ENCODE measurements around the gene SLAMF8. TPM values are rescaled to one million over a fixed set of nuclear protein-coding genes. Genes with fewer than 3 reads are reported as not detected.

SLAMF8 gene
- total and polyA plus RNA-seq, 5 donors, result 0.52 to 4.5 (median 2.3) TPM

- WGBS, result 97% methylated on average over 2 of the region's 2 CpGs
- no peaks in the 10 kb centered on the region for H3K9me3 ChIP-seq (ENCODE audit: control insufficient read depth, low read length)
- no peaks in the 10 kb centered on the region for H3K27me3 ChIP-seq (ENCODE audit: control insufficient read depth, insufficient read depth)
- no peak for DNase-seq
- H3K4me1 ChIP-seq (ENCODE audit: control insufficient read depth, insufficient read depth, low read length), result no peaks in the 10 kb centered on the region
- intact Hi-C loops (cut with DNase I), result no loop called here
- no peak overlapping the region for H3K4me3 ChIP-seq (ENCODE audit: low read length)
- H3K27ac ChIP-seq (ENCODE audit: low read length), result no peak overlapping the region
- ATAC-seq, result no peak
Observed at GRCh38 chr1:159832309-159832708, 5.6 kb downstream of the SLAMF8 start.

GRCh38 chr1:159835356-159835755 lies 8.7 kb downstream of the SLAMF8 start:
- DNase-seq (no peak), ATAC-seq (peak in 1 of 2 donors; percentile 29)
- intact Hi-C loops (cut with DNase I), result no loop called here
- Histone ChIP-seq H3K4me1 (ENCODE audit: control insufficient read depth, insufficient read depth, low read length) (no peaks in the 10 kb centered on the region), H3K4me3 (ENCODE audit: low read length) (no peak overlapping the region), H3K27ac (ENCODE audit: low read length) (no peak overlapping the region), H3K9me3 (ENCODE audit: control insufficient read depth, low read length) (no peaks in the 10 kb centered on the region), H3K27me3 (ENCODE audit: control insufficient read depth, insufficient read depth) (no peaks in the 10 kb centered on the region)
- 27% methylated on average over 3 of the region's 3 CpGs for WGBS

- no peak overlapping the region for H3K27ac ChIP-seq (ENCODE audit: low read length)
- DNase-seq (no peak), ATAC-seq (no peak)
- 72% methylated on average over 8 of the region's 8 CpGs for WGBS
- H3K27me3 ChIP-seq (ENCODE audit: control insufficient read depth, insufficient read depth), result no peaks in the 10 kb centered on the region
- intact Hi-C loops (cut with DNase I), result no loop called here
- H3K4me1 ChIP-seq (ENCODE audit: control insufficient read depth, insufficient read depth, low read length), result no peaks in the 10 kb centered on the region
- no peak overlapping the region for H3K4me3 ChIP-seq (ENCODE audit: low read length)
- H3K9me3 ChIP-seq (ENCODE audit: control insufficient read depth, low read length), result no peaks in the 10 kb centered on the region
Observed at GRCh38 chr1:159835862-159836525, 9.3 kb downstream of the SLAMF8 start.

GRCh38 chr1:159838715-159839114 lies 12.0 kb downstream of the SLAMF8 start:
- WGBS, result 87% methylated on average over 1 of the region's 1 CpG
- no peak overlapping the region for H3K4me3 ChIP-seq (ENCODE audit: low read length)
- no peak overlapping the region for H3K27ac ChIP-seq (ENCODE audit: low read length)
- ATAC-seq (no peak), DNase-seq (no peak)
- H3K9me3 ChIP-seq (ENCODE audit: control insufficient read depth, low read length), result no peaks in the 10 kb centered on the region
- intact Hi-C loops (cut with DNase I), result no loop called here
- H3K4me1 ChIP-seq (ENCODE audit: control insufficient read depth, insufficient read depth, low read length), result no peaks in the 10 kb centered on the region
- H3K27me3 ChIP-seq (ENCODE audit: control insufficient read depth, insufficient read depth), result no peaks in the 10 kb centered on the region

GRCh38 chr1:159839116-159839849 lies 12.6 kb downstream of the SLAMF8 start:
- DNase-seq (no peak), ATAC-seq (no peak)
- H3K4me3 ChIP-seq (ENCODE audit: low read length), result no peak overlapping the region
- no peaks in the 10 kb centered on the region for H3K4me1 ChIP-seq (ENCODE audit: control insufficient read depth, insufficient read depth, low read length)
- intact Hi-C loops (cut with DNase I), result no loop called here
- H3K27ac ChIP-seq (ENCODE audit: low read length), result no peak overlapping the region
- H3K27me3 ChIP-seq (ENCODE audit: control insufficient read depth, insufficient read depth), result no peaks in the 10 kb centered on the region
- WGBS, result 93% methylated on average over 5 of the region's 5 CpGs
- no peaks in the 10 kb centered on the region for H3K9me3 ChIP-seq (ENCODE audit: control insufficient read depth, low read length)

DNA sequence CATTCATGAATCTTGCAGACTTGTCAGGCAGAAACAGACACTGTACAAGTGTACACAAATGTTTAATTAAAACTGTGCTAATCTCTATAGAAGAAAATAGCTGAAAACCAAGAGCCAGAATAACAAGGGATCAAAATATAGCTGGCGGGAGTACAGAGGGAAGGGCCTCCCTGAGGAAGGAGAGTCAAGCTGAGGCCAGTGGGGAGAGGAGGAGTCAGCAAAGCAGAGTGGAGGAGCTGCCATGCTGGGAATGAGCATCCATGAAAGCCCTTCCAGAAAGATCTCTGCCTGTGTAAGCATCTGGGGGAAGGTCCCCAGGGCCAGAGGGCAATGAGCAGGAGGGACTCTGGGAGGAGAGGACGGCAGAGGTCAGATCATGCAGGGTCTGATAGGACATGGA lies 15.1 kb downstream of the SLAMF8 start:
- DNase-seq (no peak), ATAC-seq (no peak)
- Histone ChIP-seq H3K9me3 (ENCODE audit: control insufficient read depth, low read length) (no peaks in the 10 kb centered on the region), H3K4me3 (ENCODE audit: low read length) (no peak overlapping the region), H3K4me1 (ENCODE audit: control insufficient read depth, insufficient read depth, low read length) (no peaks in the 10 kb centered on the region), H3K27ac (ENCODE audit: low read length) (no peak overlapping the region), H3K27me3 (ENCODE audit: control insufficient read depth, insufficient read depth) (no peaks in the 10 kb centered on the region)
- WGBS, result 58% methylated on average over 2 of the region's 2 CpGs
- intact Hi-C loops (cut with DNase I), result no loop called here

DNA sequence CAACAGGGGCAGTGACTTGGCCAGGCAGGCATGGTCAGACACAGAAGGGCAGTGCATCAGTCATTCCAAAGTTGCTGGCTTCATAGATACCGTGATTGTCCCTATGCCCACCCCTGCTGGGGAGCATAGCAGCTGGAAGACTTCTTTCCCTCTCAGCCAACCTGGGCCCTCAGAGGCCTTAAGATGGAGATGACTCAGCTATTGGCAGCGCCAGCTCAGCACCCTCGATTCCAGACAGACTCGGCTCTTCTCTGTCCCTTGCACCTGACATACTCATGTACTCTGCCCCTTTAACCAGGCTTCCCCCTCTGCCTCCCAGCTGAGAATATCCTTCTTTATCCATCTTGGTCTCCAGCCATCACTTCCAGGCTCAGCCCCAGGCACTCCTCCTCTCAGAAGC lies 16.8 kb downstream of the SLAMF8 start:
- Histone ChIP-seq H3K4me3 (ENCODE audit: low read length) (no peak overlapping the region), H3K27me3 (ENCODE audit: control insufficient read depth, insufficient read depth) (no peaks in the 10 kb centered on the region), H3K27ac (ENCODE audit: low read length) (no peak overlapping the region), H3K9me3 (ENCODE audit: control insufficient read depth, low read length) (no peaks in the 10 kb centered on the region), H3K4me1 (ENCODE audit: control insufficient read depth, insufficient read depth, low read length) (no peaks in the 10 kb centered on the region)
- 84% methylated on average over 4 of the region's 4 CpGs for WGBS
- intact Hi-C loops (cut with DNase I), result no loop called here
- ATAC-seq (no peak), DNase-seq (no peak)

GRCh38 chr1:159845751-159846629 lies 19.3 kb downstream of the SLAMF8 start:
- intact Hi-C loops (cut with DNase I), result no loop called here

GRCh38 chr1:159847231-159847630 lies 20.6 kb downstream of the SLAMF8 start:
- no peak for DNase-seq
- no peak overlapping the region for H3K27ac ChIP-seq (ENCODE audit: low read length)
- no peak for ATAC-seq
- intact Hi-C loops (cut with DNase I), result no loop called here
- no peaks in the 10 kb centered on the region for H3K4me1 ChIP-seq (ENCODE audit: control insufficient read depth, insufficient read depth, low read length)
- H3K27me3 ChIP-seq (ENCODE audit: control insufficient read depth, insufficient read depth), result no peaks in the 10 kb centered on the region
- H3K9me3 ChIP-seq (ENCODE audit: control insufficient read depth, low read length), result no peaks in the 10 kb centered on the region
- H3K4me3 ChIP-seq (ENCODE audit: low read length), result no peak overlapping the region
- 67% methylated on average over 4 of the region's 4 CpGs for WGBS

More at GRCh38 chr1:159845751-159846629, 19.3 kb downstream of the SLAMF8 start:
- ATAC-seq, result no peak
- Histone ChIP-seq H3K27ac (ENCODE audit: low read length) (no peak overlapping the region), H3K9me3 (ENCODE audit: control insufficient read depth, low read length) (no peaks in the 10 kb centered on the region), H3K27me3 (ENCODE audit: control insufficient read depth, insufficient read depth) (no peaks in the 10 kb centered on the region), H3K4me1 (ENCODE audit: control insufficient read depth, insufficient read depth, low read length) (no peaks in the 10 kb centered on the region), H3K4me3 (ENCODE audit: low read length) (no peak overlapping the region)
- no peak for DNase-seq
- WGBS, result 86% methylated on average over 13 of the region's 13 CpGs

- 43% methylated on average over 3 of the region's 3 CpGs for WGBS
- no peak overlapping the region for H3K27ac ChIP-seq (ENCODE audit: low read length)
- H3K27me3 ChIP-seq (ENCODE audit: control insufficient read depth, insufficient read depth), result no peaks in the 10 kb centered on the region
- intact Hi-C loops (cut with DNase I), result no loop called here
- no peak overlapping the region for H3K4me3 ChIP-seq (ENCODE audit: low read length)
- DNase-seq, result no peak
- no peak for ATAC-seq
- no peaks in the 10 kb centered on the region for H3K9me3 ChIP-seq (ENCODE audit: control insufficient read depth, low read length)
- no peaks in the 10 kb centered on the region for H3K4me1 ChIP-seq (ENCODE audit: control insufficient read depth, insufficient read depth, low read length)
Observed at GRCh38 chr1:159848326-159848725, 21.7 kb downstream of the SLAMF8 start.

All from right cardiac atrium (tissue), 5 donors.